Measurements from ENCODE around the gene OR14K1. TPM values are rescaled to one million over a fixed set of nuclear protein-coding genes. Genes with fewer than 3 reads are reported as not detected.

The OR14K1 gene
- total RNA-seq, 4 donors from 2014 or later = 0.82 to 1.4 TPM; not detected in 2

GRCh38 chr1:247769603-247770002 lies 31.2 kb downstream of the OR14K1 start:
- no peak for DNase-seq
- Histone ChIP-seq H3K4me3 (no peak overlapping the region), H3K4me1 (no peaks in the 10 kb centered on the region), H3K27me3 (no peaks in the 10 kb centered on the region), H3K9me3 (no peaks in the 10 kb centered on the region), H3K27ac (no peak overlapping the region), H3K36me3 (no peaks in the 10 kb centered on the region)
- intact Hi-C loops (cut with DNase I; ENCODE audit: low total_unique reads) (no loop called here), in situ Hi-C loops (cut with MboI; ENCODE audit: low pct_ligation_motif_present in 1 of 4, low pct_unique_long_range_greater_than_20kb in 1 of 4, low sequenced_read_pairs in 3 of 4) (no loop called here)
- no peak for TF ChIP-seq CTCF (IDR thresholded peaks at IDR 0.05)
- TF ChIP-seq POLR2A (IDR thresholded peaks at IDR 0.05) = no peak
- TF ChIP-seq EP300 (IDR thresholded peaks at IDR 0.05; ENCODE audit: low read depth) = no peak
- no peak for TF ChIP-seq POLR2AphosphoS5 (IDR thresholded peaks at IDR 0.05)

Other genes with a start within 250 kb of the OR14K1 start
- gene OR2C3, start 202.2 kb upstream of the OR14K1 start, total RNA-seq = not detected
- under 1 TPM in 3 of 4 donors, not detected in 1; 0.14 to 0.32 (median 0.20) TPM for gene GCSAML, start 189.5 kb upstream of the OR14K1 start, total RNA-seq
- gene OR2G2, start 150.3 kb upstream of the OR14K1 start, total RNA-seq = not detected
- gene OR2G3, start 133.0 kb upstream of the OR14K1 start, total RNA-seq = not detected
- gene OR13G1, start 58.9 kb upstream of the OR14K1 start, total RNA-seq = not detected
- gene OR6F1, start 22.0 kb upstream of the OR14K1 start, total RNA-seq = not detected
- gene OR14A2, start 9.5 kb downstream of the OR14K1 start, total RNA-seq = not detected
- not detected for gene OR1C1, start 21.9 kb downstream of the OR14K1 start, total RNA-seq
- gene OR14A16, start 85.5 kb downstream of the OR14K1 start, total RNA-seq = not detected
- gene OR11L1, start 103.3 kb downstream of the OR14K1 start, total RNA-seq = not detected
- gene TRIM58, start 118.6 kb downstream of the OR14K1 start, total RNA-seq = 10 to 100 TPM in 1 of 4 donors, 1 to 10 TPM in 2, not detected in 1; 2.0 to 10.8 (median 7.0) TPM
- gene OR2W3, start 157.0 kb downstream of the OR14K1 start, total RNA-seq = 1 to 10 TPM in 1 of 4 donors, under 1 TPM in 1, not detected in 2; 0.68 to 5.4 TPM
- gene OR2T8, start 181.6 kb downstream of the OR14K1 start, total RNA-seq = not detected
- gene OR2AJ1, start 186.3 kb downstream of the OR14K1 start, total RNA-seq = not detected
- not detected for gene OR2L8, start 210.2 kb downstream of the OR14K1 start, total RNA-seq
- gene OR2AK2, start 226.6 kb downstream of the OR14K1 start, total RNA-seq = not detected

All from transverse colon (tissue), 4 donors.